IMR-90 (cell line): ENCODE measurements around the gene MAP1LC3C. TPM values are rescaled to one million over a fixed set of nuclear protein-coding genes. Genes with fewer than 3 reads are reported as not detected.

ENCODE experiments used
- ATAC-seq: fragments of 200-7000 bp; cut with Tn5 transposase; 2 replicates; pipeline ENCODE4 v1.9.1; 2020; ENCODE audit warnings: low read depth, mild to moderate bottlenecking, moderate library complexity
- BruUV-seq: library from RNA; stranded (reverse); fragments of 400-500 nt; replicated peaks from 2 replicates; lab custom pipeline; 2021; lab: Mats Ljungman, UMichigan
- CTCF ChIA-PET: fragments of 300-600 bp; formaldehyde crosslinking; extraction: SDS; loops from one replicate; lab custom pipeline; 2021; ENCODE audit warnings: antibody characterized with exemption; lab: Yijun Ruan, JAX
- POLR2A ChIA-PET: fragments of 300-600 bp; sonication (Branson Sonifier 250); formaldehyde crosslinking; loops from one replicate; lab custom pipeline; 2022; ENCODE audit warnings: antibody characterized with exemption; ENCODE audit not compliant: unreplicated experiment; lab: Charles Lee
- DNase-seq: peaks from one replicate; pipeline ENCODE4 v3.0.0; 2013
- H2AFZ ChIP-seq: replicated peaks from 2 replicates; pipeline ENCODE3; 2013; ENCODE audit warnings: low read length, mild to moderate bottlenecking; ENCODE audit not compliant: poor library complexity
- H2AK5ac ChIP-seq: 2 replicates; pipeline ENCODE4 v1.6.1; 2013; ENCODE audit warnings: low read depth, low read length, inconsistent platforms
- H2AK9ac ChIP-seq: replicated peaks from 2 replicates; pipeline ENCODE3; 2013; ENCODE audit warnings: mild to moderate bottlenecking, low read depth, low read length, moderate library complexity; ENCODE audit not compliant: poor library complexity
- H2BK120ac ChIP-seq: 2 replicates; pipeline ENCODE4 v1.6.1; 2013; ENCODE audit warnings: low read depth, low read length, inconsistent platforms
- H2BK15ac ChIP-seq: 3 replicates; pipeline ENCODE4 v1.6.1; 2013; ENCODE audit warnings: low read depth, low read length, inconsistent platforms
- H2BK20ac ChIP-seq: 2 replicates; pipeline ENCODE4 v1.6.1; 2013; ENCODE audit warnings: low read depth, mild to moderate bottlenecking, inconsistent platforms, low read length, moderate library complexity
- H2BK5ac ChIP-seq: 2 replicates; pipeline ENCODE4 v1.6.1; 2013; ENCODE audit warnings: mild to moderate bottlenecking, low read depth, low read length, inconsistent platforms; ENCODE audit not compliant: poor library complexity, severe bottlenecking
- H3K14ac ChIP-seq: replicated peaks from 2 replicates; pipeline ENCODE4 v1.6.1; 2013; ENCODE audit warnings: low read depth, low read length, inconsistent platforms
- H3K18ac ChIP-seq: 2 replicates; pipeline ENCODE4 v1.6.1; 2013; ENCODE audit warnings: low read depth, low read length, control low read depth
- H3K23ac ChIP-seq: 2 replicates; pipeline ENCODE4 v1.6.1; 2013; ENCODE audit warnings: low read depth, low read length, inconsistent platforms
- H3K27ac ChIP-seq: 2 replicates; pipeline ENCODE4 v1.5.1; 2013; ENCODE audit warnings: mild to moderate bottlenecking, control low read depth, low read length; ENCODE audit not compliant: insufficient read depth
- H3K27me3 ChIP-seq: 2 replicates; pipeline ENCODE4 v1.6.1; 2013; ENCODE audit warnings: low read length; ENCODE audit not compliant: control insufficient read depth, insufficient read depth
- H3K36me3 ChIP-seq: 2 replicates; pipeline ENCODE4 v1.6.1; 2013; ENCODE audit warnings: low read length, mixed read lengths; ENCODE audit not compliant: control insufficient read depth, insufficient read depth
- H3K4ac ChIP-seq: 2 replicates; pipeline ENCODE4 v1.6.1; 2013; ENCODE audit warnings: low read depth, low read length, inconsistent platforms
- H3K4me1 ChIP-seq: 2 replicates; pipeline ENCODE4 v1.6.1; 2013; ENCODE audit warnings: low read length, mixed read lengths; ENCODE audit not compliant: control insufficient read depth, insufficient read depth
- H3K4me2 ChIP-seq: 2 replicates; pipeline ENCODE4 v1.6.1; 2013; ENCODE audit warnings: low read depth, mild to moderate bottlenecking, control low read depth, low read length, moderate library complexity
- H3K4me3 ChIP-seq: 2 replicates; pipeline ENCODE4 v1.5.1; 2013; ENCODE audit warnings: low read depth, mild to moderate bottlenecking, control low read depth, low read length, moderate library complexity; ENCODE audit not compliant: insufficient read depth
- H3K56ac ChIP-seq: 2 replicates; pipeline ENCODE4 v1.6.1; 2013; ENCODE audit warnings: low read length, inconsistent platforms; ENCODE audit not compliant: insufficient read depth; ENCODE audit errors: extremely low read depth
- H3K79me1 ChIP-seq, 2 experiments: 2 replicates each; pipeline ENCODE4 v1.6.1; 2013; ENCODE audit warnings: low read length in 2 of 2, inconsistent platforms in 1 of 2, low read depth in 1 of 2
- H3K9ac ChIP-seq: 2 replicates; pipeline ENCODE4 v1.6.1; 2013; ENCODE audit warnings: low read depth, low read length, control low read depth
- H3K9me1 ChIP-seq: 2 replicates; pipeline ENCODE4 v1.6.1; 2013; ENCODE audit warnings: low read length, inconsistent platforms; ENCODE audit not compliant: insufficient read depth
- H3K9me3 ChIP-seq: 2 replicates; pipeline ENCODE4 v1.6.1; 2013; ENCODE audit warnings: low read length; ENCODE audit not compliant: control insufficient read depth, insufficient read depth
- H4K20me1 ChIP-seq: 2 replicates; pipeline ENCODE4 v1.6.1; 2013; ENCODE audit warnings: low read length, inconsistent platforms; ENCODE audit not compliant: insufficient read depth
- H4K5ac ChIP-seq: 2 replicates; pipeline ENCODE4 v1.6.1; 2013; ENCODE audit warnings: mild to moderate bottlenecking, low read depth, low read length, control low read depth
- H4K8ac ChIP-seq, 2 experiments: 2 replicates each; pipeline ENCODE4 v1.6.1; 2013; ENCODE audit warnings: low read depth in 2 of 2, low read length in 2 of 2, control low read depth in 1 of 2, inconsistent platforms in 1 of 2
- H4K91ac ChIP-seq: 2 replicates; pipeline ENCODE4 v1.6.1; 2013; ENCODE audit warnings: low read depth, low read length, inconsistent platforms; ENCODE audit not compliant: insufficient read depth
- BHLHE40 ChIP-seq: fragments of 150-350 bp; IDR thresholded peaks from 2 replicates; pipeline ENCODE4 v1.6.1; 2016; ENCODE audit warnings: mild to moderate bottlenecking, low read depth, low read length
- CEBPB ChIP-seq: IDR thresholded peaks from 2 replicates; pipeline ENCODE4 v1.6.1; 2012; ENCODE audit warnings: low read depth, low read length, improper control_type of control experiment
- CHD1 ChIP-seq: IDR thresholded peaks from 2 replicates; pipeline ENCODE4 v1.6.1; 2012; ENCODE audit warnings: low read depth, low read length, improper control_type of control experiment
- CTCF ChIP-seq: conservative IDR thresholded peaks from 2 replicates; pipeline ENCODE4 v1.5.1; 2012; ENCODE audit warnings: mild to moderate bottlenecking, low read depth, low read length, improper control_type of control experiment
- ELK1 ChIP-seq: fragments of 150-350 bp; IDR thresholded peaks from 2 replicates; pipeline ENCODE4 v1.6.1; 2016; ENCODE audit warnings: low read depth, mild to moderate bottlenecking, low read length, moderate library complexity, borderline replicate concordance
- FOS ChIP-seq: fragments of 150-350 bp; IDR thresholded peaks from 2 replicates; pipeline ENCODE4 v1.6.1; 2016; ENCODE audit warnings: low read depth, low read length
- MAFK ChIP-seq: IDR thresholded peaks from 2 replicates; pipeline ENCODE4 v1.6.1; 2012; ENCODE audit warnings: low read depth, low read length, improper control_type of control experiment
- MAZ ChIP-seq: IDR thresholded peaks from 2 replicates; pipeline ENCODE4 v1.6.1; 2012; ENCODE audit warnings: low read depth, mild to moderate bottlenecking, low read length, improper control_type of control experiment, moderate library complexity, borderline replicate concordance
- MXI1 ChIP-seq: IDR thresholded peaks from 2 replicates; pipeline ENCODE4 v1.6.1; 2012; ENCODE audit warnings: low read depth, mild to moderate bottlenecking, low read length, moderate library complexity, borderline replicate concordance
- NFE2L2 ChIP-seq: fragments of 150-350 bp; IDR thresholded peaks from 2 replicates; pipeline ENCODE4 v1.6.1; 2016; ENCODE audit warnings: low read depth, mild to moderate bottlenecking, low read length
- POLR2A ChIP-seq: IDR thresholded peaks from 2 replicates; pipeline ENCODE4 v1.6.1; 2012; ENCODE audit warnings: mild to moderate bottlenecking, low read depth, low read length
- RAD21 ChIP-seq: IDR thresholded peaks from 2 replicates; pipeline ENCODE4 v1.6.1; 2012; ENCODE audit warnings: low read length, improper control_type of control experiment
- RFX5 ChIP-seq: IDR thresholded peaks from 2 replicates; pipeline ENCODE4 v1.8.0; 2012; ENCODE audit warnings: low read depth, mild to moderate bottlenecking, low read length, moderate library complexity
- USF2 ChIP-seq: fragments of 150-350 bp; IDR thresholded peaks from 2 replicates; pipeline ENCODE4 v1.6.1; 2017; ENCODE audit warnings: mild to moderate bottlenecking, antibody characterized with exemption, low read length, low read depth
- WGBS, 2 experiments: methylation state at CpG; one replicate each; pipeline versions ENCODE4 v1.1.5 to v1.1.7; 2013; ENCODE audit warnings: missing lambda C conversion rate in 2 of 2; ENCODE audit not compliant: insufficient read length in 1 of 2; ENCODE audit errors: extremely low coverage in 2 of 2; 5-methylcytosine and 5-hydroxymethylcytosine counted together
- dilution Hi-C: fragments of 300-500 bp; cut with HindIII; formaldehyde crosslinking; loops from one replicate; pipeline ENCODE4 v1.14.3; 2018; ENCODE audit warnings: low sequenced_read_pairs; ENCODE audit not compliant: unreplicated experiment
- in situ Hi-C: fragments of 300-500 bp; cut with MboI; formaldehyde crosslinking; loops from 3 replicates; pipeline ENCODE4 v1.14.3; 2019; ENCODE audit warnings: low sequenced_read_pairs, inconsistent platforms, mixed read lengths
- intact Hi-C: fragments of 100-400 bp; cut with micrococcal nuclease; formaldehyde crosslinking; loops from 2 replicates; pipeline ENCODE4 v1.10.0; 2022
- polyA plus RNA-seq, 3 experiments: library from polyadenylated mRNA; depleted of rRNA; stranded (reverse); fragments of >200 nt; gene quantifications; 2 replicates each; pipeline ENCODE4 v1.2.3, GENCODE V29; 2012; ENCODE audit warnings: low replicate concordance in 1 of 3
- total RNA-seq: library from RNA; depleted of rRNA; stranded (reverse); fragments of >200 nt; gene quantifications from 2 replicates; pipeline ENCODE4 v1.2.3, GENCODE V29; 2012

Gene MAP1LC3C
- total and polyA plus RNA-seq, 2 of the 4 experiments (the other 2 are of a cell fraction) = under 0.01 TPM; not detected in 1

- POLR2A ChIA-PET = no interaction called here
- 81% methylated on average over 2 of the region's 6 CpGs; no CpG with 5 or more reads in 1 of the 2 experiments for WGBS, 2 experiments
- Histone ChIP-seq H2AFZ (no peak overlapping the region), H4K91ac (no peak overlapping the region), H3K4me2 (no peak overlapping the region), H2BK20ac (no peak overlapping the region), H3K56ac (no peak overlapping the region), H3K14ac (no peak overlapping the region), H3K9me3 (no peaks in the 10 kb centered on the region), H3K27ac (no peak overlapping the region), H2AK9ac (no peak overlapping the region), H3K18ac (no peak overlapping the region), H2AK5ac (no peak overlapping the region), H3K9ac (no peak overlapping the region), H3K23ac (no peak overlapping the region), H2BK5ac (no peak overlapping the region), H3K27me3 (no peaks in the 10 kb centered on the region), H4K8ac (no peak overlapping the region), H2BK15ac (no peak overlapping the region), H3K4ac (no peak overlapping the region), H3K79me1 (no peaks in the 10 kb centered on the region), H3K36me3 (no peaks in the 10 kb centered on the region), H4K5ac (no peak overlapping the region), H3K9me1 (no peaks in the 10 kb centered on the region), H4K20me1 (no peaks in the 10 kb centered on the region), H3K4me3 (no peak overlapping the region), H3K4me1 (no peaks in the 10 kb centered on the region), H2BK120ac (no peak overlapping the region)
- BruUV-seq = no TSS peak
- CTCF ChIA-PET = no interaction called here
- intact Hi-C loops = no loop called here
- TF ChIP-seq MXI1 = no peak
- TF ChIP-seq POLR2A = no peak
- no peak for TF ChIP-seq RFX5
- no peak for TF ChIP-seq USF2
- TF ChIP-seq CHD1 = no peak
- TF ChIP-seq FOS = no peak
- no peak for TF ChIP-seq ELK1
- TF ChIP-seq CEBPB = no peak
- TF ChIP-seq BHLHE40 = no peak
- TF ChIP-seq NFE2L2 = no peak
- TF ChIP-seq MAFK = no peak
- TF ChIP-seq RAD21 = no peak
- no peak for TF ChIP-seq MAZ
- TF ChIP-seq CTCF = no peak
- ATAC-seq (no peak), DNase-seq (no peak)
- in situ Hi-C loops = no loop called here
- dilution Hi-C loops = no loop called here
Observed at GRCh38 chr1:241947354-241947753, 51.5 kb downstream of the MAP1LC3C start.
